MCF 10A (cell line): ENCODE results near the gene TMEM144. TPM values are rescaled to one million over a fixed set of nuclear protein-coding genes. Genes with fewer than 3 reads are reported as not detected.

Source experiments
- BruUV-seq: library from RNA; stranded (reverse); fragments of 400-500 nt; replicated peaks from 2 replicates; lab custom pipeline; 2021; lab: Mats Ljungman, UMichigan
- CTCF ChIA-PET: fragments of 300-600 bp; sonication (Branson Sonifier 250); formaldehyde crosslinking; extraction: SDS; loops from one replicate; lab custom pipeline; 2021; ENCODE audit warnings: antibody characterized with exemption, inconsistent platforms; lab: Yijun Ruan, JAX
- POLR2A ChIA-PET: fragments of 300-600, 350-650 bp; sonication (Branson Sonifier 250); formaldehyde crosslinking; extraction: SDS; loops from one replicate; lab custom pipeline; 2020; ENCODE audit warnings: antibody characterized with exemption, inconsistent platforms; lab: Yijun Ruan, JAX
- DNase-seq: peaks from one replicate; pipeline ENCODE4 v3.0.0-alpha.2; 2018; ENCODE audit not compliant: unreplicated experiment
- H3K27ac Mint-ChIP-seq: one replicate; pipeline ENCODE4 v1.8.0; 2022; ENCODE audit warnings: mild to moderate bottlenecking, low read depth, mixed read lengths; ENCODE audit not compliant: unreplicated experiment
- H3K27me3 Mint-ChIP-seq: one replicate; pipeline ENCODE4 v1.8.0; 2022; ENCODE audit warnings: mixed read lengths; ENCODE audit not compliant: insufficient read depth, unreplicated experiment
- H3K36me3 Mint-ChIP-seq: one replicate; pipeline ENCODE4 v1.8.0; 2022; ENCODE audit warnings: mild to moderate bottlenecking, moderate library complexity, mixed read lengths; ENCODE audit not compliant: insufficient read depth, unreplicated experiment
- H3K4me1 Mint-ChIP-seq: one replicate; pipeline ENCODE4 v1.8.0; 2022; ENCODE audit warnings: mixed read lengths; ENCODE audit not compliant: insufficient read depth, unreplicated experiment
- H3K4me3 Mint-ChIP-seq: one replicate; pipeline ENCODE4 v1.8.0; 2022; ENCODE audit warnings: mild to moderate bottlenecking, moderate library complexity, mixed read lengths; ENCODE audit not compliant: unreplicated experiment
- H3K9me3 Mint-ChIP-seq: one replicate; pipeline ENCODE4 v1.8.0; 2022; ENCODE audit warnings: mixed read lengths; ENCODE audit not compliant: unreplicated experiment
- CTCF ChIP-seq: fragments of 200-600 bp; IDR thresholded peaks from one replicate; pipeline ENCODE4 v1.8.0; 2022; ENCODE audit warnings: antibody characterized with exemption, mild to moderate bottlenecking; ENCODE audit not compliant: unreplicated experiment
- intact Hi-C: fragments of 100-400 bp; cut with micrococcal nuclease; formaldehyde crosslinking; loops from 2 replicates; pipeline ENCODE4 v1.14.1; 2022
- total RNA-seq: library from RNA; stranded (reverse); gene quantifications from 2 replicates; pipeline ENCODE4 v1.2.3, GENCODE V29; 2022

TMEM144 gene
- total RNA-seq, 1 experiment from 2014 or later = 6.4 TPM

GRCh38 chr4:158169506-158169905 lies 40.8 kb upstream of the TMEM144 start:
- Mint-ChIP-seq H3K27ac (no peak overlapping the region), H3K27me3 (no peaks in the 10 kb centered on the region), H3K4me3 (peak overlapping the region; percentile 71), H3K4me1 (peaks cover 30% of the 10 kb centered on the region), H3K9me3 (no peaks in the 10 kb centered on the region), H3K36me3 (peaks cover 6% of the 10 kb centered on the region)
- TSS peak; percentile 26 for BruUV-seq
- intact Hi-C loops = no loop called here
- CTCF ChIA-PET = interaction anchor here (0.6 to 5.2 kb wide), 10 partner anchors 10 to 176 kb away, joined by 3 to 71 read pairs (median 4); no protein-coding TSS in a partner anchor
- no peak for TF ChIP-seq CTCF
- no peak for DNase-seq
- POLR2A ChIA-PET = interaction anchor here (0.7 to 2.2 kb wide), 4 partner anchors 8 to 145 kb away, joined by 3 to 10 read pairs (median 3); no protein-coding TSS in a partner anchor

GRCh38 chr4:158169931-158170690 lies 40.2 kb upstream of the TMEM144 start:
- H3K27ac Mint-ChIP-seq = no peak overlapping the region
- POLR2A ChIA-PET = interaction anchor here (0.7 to 3.1 kb wide), 6 partner anchors 9 to 145 kb away, joined by 3 to 14 read pairs (median 4); no protein-coding TSS in a partner anchor
- peaks cover 6% of the 10 kb centered on the region for H3K36me3 Mint-ChIP-seq
- no peak for DNase-seq
- CTCF ChIA-PET = interaction anchor here (0.6 to 5.2 kb wide), 20 partner anchors 7 to 176 kb away, joined by 3 to 71 read pairs (median 4); no protein-coding TSS in a partner anchor
- peaks cover 30% of the 10 kb centered on the region for H3K4me1 Mint-ChIP-seq
- no peaks in the 10 kb centered on the region for H3K9me3 Mint-ChIP-seq
- peak overlapping the region; percentile 71 for H3K4me3 Mint-ChIP-seq
- no peaks in the 10 kb centered on the region for H3K27me3 Mint-ChIP-seq
- no peak for TF ChIP-seq CTCF
- intact Hi-C loops = loop anchor here (5.0 kb wide), 3 partner anchors 48 to 1693 kb away; no protein-coding TSS in a partner anchor
- no TSS peak for BruUV-seq

GRCh38 chr4:158170691-158171561 lies 39.4 kb upstream of the TMEM144 start:
- BruUV-seq = no TSS peak
- Mint-ChIP-seq H3K27ac (peak overlapping the region; percentile 81), H3K36me3 (peaks cover 6% of the 10 kb centered on the region), H3K9me3 (no peaks in the 10 kb centered on the region), H3K4me1 (peaks cover 34% of the 10 kb centered on the region), H3K4me3 (peak overlapping the region; percentile 71), H3K27me3 (no peaks in the 10 kb centered on the region)
- intact Hi-C loops = loop anchor here (5.0 kb wide), 3 partner anchors 49 to 1694 kb away; no protein-coding TSS in a partner anchor
- ChIA-PET POLR2A (interaction anchor here (0.6 to 3.1 kb wide), 12 partner anchors 10 to 1636 kb away, joined by 3 to 14 read pairs (median 6); no protein-coding TSS in a partner anchor), CTCF (interaction anchor here (0.7 to 5.2 kb wide), 23 partner anchors 8 to 192 kb away, joined by 3 to 71 read pairs (median 8); no protein-coding TSS in a partner anchor)
- DNase-seq = peak; percentile 84
- TF ChIP-seq CTCF = peak; percentile 56
